ENCODE data around the gene PHAF1. TPM values are rescaled to one million over a fixed set of nuclear protein-coding genes. Genes with fewer than 3 reads are reported as not detected.

The PHAF1 gene
- total and polyA plus RNA-seq, 9 of the 15 experiments (the other 6 are each of a cell fraction or from before 2014, with no cell fraction given): 5.1 to 25.4 (median 13.8) TPM

GRCh38 chr16:67151431-67152097, 41.8 kb downstream of the PHAF1 start:
- no peaks in the 10 kb centered on the region for H3K27me3 ChIP-seq (ENCODE audit: control insufficient read depth in 2 of 2, insufficient read depth in 2 of 2, low read length in 2 of 2)
- no peak overlapping the region for H3K4me3 ChIP-seq
- H3K4me1 ChIP-seq (replicated peaks in 1 of 2; ENCODE audit: control insufficient read depth in 2 of 2, insufficient read depth in 2 of 2, low read length in 2 of 2): peaks cover 3 to 46% of the 10 kb centered on the region in 2 experiments; a peak in 4 of 5 replicates
- no TSS peak for BruUV-seq (replicated peaks)
- peaks cover 7% of the 10 kb centered on the region for H4K20me1 ChIP-seq (replicated peaks; ENCODE audit: control insufficient read depth, insufficient read depth, low read length)
- in situ Hi-C loops (cut with MboI) (loop anchor here (25.0 kb wide), 1 partner anchor 189 kb away; the partner anchor contains the start of gene CES3), intact Hi-C loops (cut with micrococcal nuclease) (no loop called here)
- FAIRE-seq (peak; percentile 64), DNase-seq (ENCODE audit: extremely low read depth in 1 of 4, low spot score in 3 of 4) (peak in 1 of 4 experiments; percentile 38), ATAC-seq (peak; percentile 54)
- H3K36me3 ChIP-seq (ENCODE audit: control insufficient read depth, insufficient read depth, low read length): peaks cover 25% of the 10 kb centered on the region; the same call in 2 of the 3 replicates
- ChIA-PET CTCF (ENCODE audit: low intra/inter-chr PET ratio) (interaction anchor here (0.5 kb wide), 1 partner anchor 13 kb away, joined by 4 read pairs; the partner anchor contains the start of gene HSF4), POLR2A (interaction anchor here (0.6 to 1.9 kb wide), 5 partner anchors 8 to 168 kb away, joined by 3 to 6 read pairs (median 4); no protein-coding TSS in a partner anchor)
- 47% methylated on average over 8 of the region's 8 CpGs for WGBS (ENCODE audit: insufficient coverage, low coverage, missing lambda C conversion rate)
- no peaks in the 10 kb centered on the region for H3K9me1 ChIP-seq (ENCODE audit: control insufficient read depth, insufficient read depth, low read length)
- H2AFZ ChIP-seq (ENCODE audit: low read depth, low read length): no peak overlapping the region
- H3K79me2 ChIP-seq (ENCODE audit: control insufficient read depth, insufficient read depth, low read length): no peaks in the 10 kb centered on the region
- no peak overlapping the region for H3K4me2 ChIP-seq (ENCODE audit: insufficient read depth, low read length)
- TF ChIP-seq CTCF (IDR thresholded peaks at IDR 0.05 in 2 of 3, conservative IDR thresholded peaks at IDR 0.05 in 1 of 3; ENCODE audit: insufficient read depth in 2 of 3, low read depth in 1 of 3, low read length in 3 of 3) (0 out of 6 replicates have a peak, but pooled peaks of 1 of the 3 experiments have one; percentile 32), MAX (CRISPR knock-in tag; IDR thresholded peaks at IDR 0.05) (peak; percentile 13; the same call in 1 of the 2 replicates), TAF7 (tag; IDR thresholded peaks at IDR 0.05) (no peak)
- no peak overlapping the region for H3K9ac ChIP-seq (ENCODE audit: insufficient read depth in 1 of 2, low read depth in 2 of 2, low read length in 2 of 2)
- no peaks in the 10 kb centered on the region for H3K9me3 ChIP-seq (replicated peaks; ENCODE audit: control insufficient read depth, insufficient read depth, low read depth, low read length)
- no peak overlapping the region for H3K27ac ChIP-seq (ENCODE audit: extremely low read depth, low read depth, low read length)

Measured in K562 (cell line).